Measurements from ENCODE around the gene DCDC2.
"Not testable (repeated sequence)": the region's sequence is repeated elsewhere in the genome, so short reads cannot be mapped to it uniquely, and the experiment has no call there.

Gene DCDC2

GRCh38 chr6:24357336-24358218, at the start of gene DCDC2:
Gene DCDC2, minus strand, starts transcription at chr6:24358059. Its CDS starts 309 bp downstream, at chr6:24357750.
- no peak for DNase-seq (ENCODE audit: low read depth)

GRCh38 chr6:24405262-24405661, 47.4 kb upstream of the DCDC2 start:
- no peak for DNase-seq (ENCODE audit: low read depth)

GRCh38 chr6:24403501-24403824, 45.6 kb upstream of the DCDC2 start:
- no peak for DNase-seq (ENCODE audit: low read depth)

DNA sequence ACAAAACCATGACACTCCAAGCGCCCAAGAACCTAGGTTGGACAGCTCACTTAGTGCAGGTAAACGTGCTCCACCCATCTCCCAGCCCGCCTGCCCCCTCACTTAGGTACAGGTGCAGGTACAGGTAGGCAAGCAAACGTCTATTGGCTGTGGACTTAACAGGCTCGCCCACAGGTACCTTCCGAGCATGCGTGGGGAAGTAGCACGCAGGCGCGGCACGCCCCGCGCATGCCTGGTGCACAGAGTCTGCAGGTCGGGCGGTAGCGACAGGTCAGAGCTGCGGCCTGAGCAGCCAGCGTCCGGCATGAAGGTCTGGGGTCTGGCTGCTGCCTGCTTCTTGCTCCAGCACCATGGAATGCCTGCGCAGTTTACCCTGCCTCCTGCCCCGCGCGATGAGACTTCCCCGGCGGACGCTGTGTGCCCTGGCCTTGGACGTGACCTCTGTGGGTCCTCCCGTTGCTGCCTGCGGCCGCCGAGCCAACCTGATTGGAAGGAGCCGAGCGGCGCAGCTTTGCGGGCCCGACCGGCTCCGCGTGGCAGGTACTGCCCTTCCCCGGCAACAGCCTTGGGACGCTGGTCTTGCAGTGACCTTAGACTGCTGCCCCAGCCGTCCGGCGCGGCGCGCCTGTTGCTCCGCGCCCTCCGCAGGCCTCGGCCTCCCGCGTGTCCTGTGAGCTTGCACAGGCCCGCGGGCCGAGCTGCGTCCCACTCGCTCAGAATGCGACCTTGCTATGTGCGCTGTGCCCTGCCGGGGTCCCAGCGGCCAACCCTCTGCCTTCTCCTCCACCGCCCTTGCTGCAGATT, 45.0 kb upstream of the DCDC2 start, which contains the start of gene MRS2:
TSS of gene MRS2 (plus strand) at position 240 of the 804 bp plus-strand sequence. CDS start at position 351, 111 bp downstream.
- DNase-seq (ENCODE audit: low read depth), result peak; percentile 72

- DNase-seq (ENCODE audit: low read depth), result no peak
Observed at GRCh38 chr6:24401458-24401857, 43.6 kb upstream of the DCDC2 start.

DNA sequence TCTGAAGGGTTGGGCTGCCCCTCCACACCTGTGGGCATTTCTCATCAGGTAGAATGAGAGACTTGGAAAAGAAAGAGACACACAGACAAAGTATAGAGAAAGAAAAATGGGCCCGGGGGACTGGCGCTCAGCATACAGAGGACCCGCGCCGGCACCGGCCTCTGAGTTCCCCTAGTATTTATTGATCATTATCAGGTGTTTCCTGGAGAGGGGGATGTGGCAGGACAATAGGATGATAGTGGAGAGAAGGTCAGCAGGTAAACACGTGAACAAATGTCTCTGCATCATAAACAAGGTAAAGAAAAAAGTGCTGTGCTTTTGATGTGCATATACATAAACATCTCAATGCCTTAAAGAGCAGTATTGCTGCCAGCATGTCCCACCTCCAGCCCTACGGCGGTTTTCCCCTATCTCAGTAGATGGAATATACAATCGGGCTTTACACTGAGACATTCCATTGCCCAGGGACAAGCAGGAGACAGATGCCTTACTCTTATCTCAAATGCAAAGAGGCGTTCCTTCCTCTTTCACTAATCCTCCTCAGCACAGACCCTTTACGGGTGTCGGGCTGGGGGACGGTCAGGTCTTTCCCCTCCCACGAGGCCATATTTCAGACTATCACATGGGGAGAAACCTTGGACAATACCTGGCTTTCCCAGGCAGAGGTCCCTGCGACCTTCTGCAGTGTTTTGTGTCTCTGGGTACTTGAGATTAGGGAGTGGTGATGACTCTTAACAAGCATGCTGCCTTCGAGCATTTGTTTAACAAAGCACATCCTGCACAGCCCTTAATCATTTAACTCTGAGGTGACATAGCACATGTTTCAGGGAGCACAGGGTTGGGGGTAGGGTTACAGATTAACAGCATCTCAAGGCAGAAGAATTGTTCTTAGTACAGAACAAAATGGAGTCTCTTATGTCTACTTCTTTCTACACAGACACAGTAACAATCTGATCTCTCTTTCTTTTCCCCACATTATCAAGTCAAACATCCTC, 42.5 kb upstream of the DCDC2 start:
- not testable (repeated sequence) for DNase-seq (ENCODE audit: low read depth)

DNA sequence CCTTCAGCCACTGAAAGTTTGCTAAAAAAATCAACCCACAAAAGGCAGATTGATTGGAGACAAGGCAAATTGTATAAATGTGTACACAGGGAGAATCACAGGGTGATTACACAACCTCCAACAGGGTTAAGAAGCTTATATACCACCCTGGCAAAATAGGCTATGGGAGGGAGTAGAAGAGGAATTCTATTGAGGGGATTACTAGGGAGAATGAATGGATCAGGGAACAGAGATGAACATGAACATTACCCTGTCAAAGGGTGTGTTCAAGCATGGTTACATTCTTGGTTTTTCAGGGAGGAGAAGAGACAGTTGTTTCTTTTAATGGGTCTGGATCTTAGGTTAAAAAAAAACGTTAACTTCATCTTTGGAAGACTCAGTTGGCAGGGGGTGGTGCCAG, 39.8 kb upstream of the DCDC2 start:
- DNase-seq (ENCODE audit: low read depth), result no peak

- DNase-seq (ENCODE audit: low read depth), result no peak
Observed at GRCh38 chr6:24396824-24397223, 39.0 kb upstream of the DCDC2 start.

GRCh38 chr6:24394780-24395437, 37.0 kb upstream of the DCDC2 start:
- DNase-seq (ENCODE audit: low read depth), result peak; percentile 96

- DNase-seq (ENCODE audit: low read depth), result no peak
Observed at GRCh38 chr6:24394061-24394779, 36.4 kb upstream of the DCDC2 start.

- no peak for DNase-seq (ENCODE audit: low read depth)
Observed at GRCh38 chr6:24391756-24392405, 34.0 kb upstream of the DCDC2 start.

DNA sequence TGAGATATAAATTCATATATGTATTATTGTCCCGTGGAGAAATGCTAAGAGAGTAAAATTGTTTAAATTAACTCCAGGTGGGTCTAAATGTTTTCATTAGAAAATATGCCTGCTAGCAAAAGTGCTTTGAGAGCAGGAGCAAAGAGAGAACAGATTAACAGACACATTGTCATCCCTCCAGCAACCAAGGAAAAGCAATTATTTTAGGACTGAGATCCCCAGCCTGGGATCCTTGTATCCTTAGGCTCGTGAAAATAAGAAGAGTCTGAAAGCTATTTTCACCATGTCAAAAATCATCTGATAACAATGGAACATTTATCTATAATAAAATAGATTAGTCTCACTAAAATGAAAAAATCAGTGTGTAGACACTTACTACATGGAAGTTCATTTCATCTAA, 33.3 kb upstream of the DCDC2 start:
- DNase-seq (ENCODE audit: low read depth), result no peak

GRCh38 chr6:24387818-24388217, 30.0 kb upstream of the DCDC2 start:
- DNase-seq (ENCODE audit: low read depth), result no peak

DNA sequence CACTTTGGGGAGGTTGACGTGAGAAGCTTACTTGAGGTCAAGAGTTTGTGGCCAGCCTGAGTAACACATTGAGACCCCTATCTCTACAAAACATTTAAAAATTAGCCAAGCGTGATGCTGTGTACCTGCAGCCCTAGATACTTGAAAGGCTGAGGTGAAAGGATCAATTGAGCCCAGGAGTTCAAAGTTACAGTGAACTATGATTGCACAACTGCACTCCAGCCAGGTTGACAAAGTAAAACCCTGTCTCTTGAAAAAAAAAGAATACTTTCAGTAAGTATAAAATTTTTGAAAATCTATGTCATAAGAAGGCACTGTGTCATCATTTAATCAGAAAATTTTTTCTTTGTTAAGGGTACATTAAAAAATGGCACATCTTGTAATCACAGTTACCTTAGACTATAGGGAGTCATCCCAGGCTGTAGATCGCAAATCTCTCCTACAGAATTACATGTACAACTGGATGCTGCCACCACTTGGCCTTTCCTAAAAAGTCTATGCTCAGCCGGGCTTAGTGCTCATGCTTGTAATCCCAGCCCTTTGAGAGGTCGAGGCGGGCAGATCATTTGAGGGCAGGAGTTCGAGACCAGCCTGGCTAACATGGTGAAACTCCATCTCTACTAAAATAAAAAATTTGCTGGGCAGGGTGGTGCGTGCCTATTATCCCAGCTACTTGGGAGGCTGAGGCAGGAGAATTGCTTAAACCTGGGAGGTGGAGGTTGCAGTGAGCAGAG, 27.8 kb upstream of the DCDC2 start:
- no peak for DNase-seq (ENCODE audit: low read depth)

DNA sequence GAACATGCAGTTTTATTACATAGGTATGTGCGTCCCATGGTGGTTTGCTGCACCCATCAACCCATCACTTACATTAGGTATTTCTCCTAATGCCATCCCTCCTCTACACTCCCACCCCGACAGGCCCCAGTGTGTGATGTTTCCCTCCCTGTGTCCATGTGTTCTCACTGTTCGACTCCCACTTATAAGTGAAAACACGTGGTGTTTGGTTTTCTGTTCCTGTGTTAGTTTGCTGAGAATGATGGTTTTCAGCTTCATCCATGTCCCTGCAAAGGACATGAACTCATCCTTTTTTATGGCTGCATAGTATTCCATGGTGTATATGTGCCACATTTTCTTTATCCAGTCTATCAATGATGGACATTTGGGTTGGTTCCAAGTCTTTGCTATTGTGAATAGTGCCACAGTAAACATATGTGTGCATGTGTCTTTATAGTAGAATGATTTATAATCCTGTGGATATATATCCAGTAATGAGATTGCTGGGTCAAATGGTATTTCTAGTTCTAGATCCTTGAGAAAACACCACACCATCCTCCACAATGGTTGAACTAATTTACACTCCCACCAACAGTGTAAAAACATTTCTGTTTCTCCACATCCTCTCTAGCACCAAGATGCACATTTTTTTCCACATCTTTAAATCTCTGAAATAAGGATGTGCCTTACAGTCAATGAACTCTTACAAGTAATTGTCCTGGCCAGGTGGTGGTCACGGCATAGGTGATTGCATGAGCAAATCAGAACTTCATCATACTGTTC, 26.7 kb upstream of the DCDC2 start:
- not testable (repeated sequence) for DNase-seq (ENCODE audit: low read depth)

GRCh38 chr6:24382891-24383494, 25.1 kb upstream of the DCDC2 start:
- DNase-seq (ENCODE audit: low read depth), result not testable (repeated sequence)

DNA sequence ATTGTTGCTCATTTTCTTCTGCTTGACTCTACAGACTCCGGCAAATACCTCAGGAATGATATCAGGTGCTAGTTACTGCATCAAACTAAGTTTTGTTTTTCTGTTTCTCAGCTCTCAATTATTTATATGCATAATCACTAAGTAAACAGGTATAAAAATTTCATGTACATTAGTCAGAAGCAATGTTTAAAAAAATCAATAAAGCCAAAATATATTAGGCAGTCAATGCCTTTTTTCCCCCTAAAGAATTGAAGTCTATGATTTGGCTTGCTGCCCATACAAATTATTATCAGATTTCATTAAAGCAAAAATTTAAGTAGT, 24.3 kb upstream of the DCDC2 start:
- no peak for DNase-seq (ENCODE audit: low read depth)

- DNase-seq (ENCODE audit: low read depth), result no peak
Observed at GRCh38 chr6:24381476-24382219, 23.8 kb upstream of the DCDC2 start.
